Measurements from ENCODE around the gene PLCXD3. TPM values are rescaled to one million over a fixed set of nuclear protein-coding genes. Genes with fewer than 3 reads are reported as not detected.

PLCXD3 gene
- total RNA-seq, 1 donor from 2014 or later = 7.2 TPM

- TF ChIP-seq CTCF (IDR thresholded peaks at IDR 0.05) = no peak
- no peak overlapping the region for H3K27ac ChIP-seq
- H3K4me3 ChIP-seq = no peak overlapping the region
- no peaks in the 10 kb centered on the region for H3K4me1 ChIP-seq
- intact Hi-C loops (cut with DNase I) = no loop called here
- H3K36me3 ChIP-seq = no peaks in the 10 kb centered on the region
- H3K9me3 ChIP-seq = no peaks in the 10 kb centered on the region
- DNase-seq (ENCODE audit: low spot score in 2 of 2) = no peak
- no peaks in the 10 kb centered on the region for H3K27me3 ChIP-seq
These were observed 139.9 kb downstream of the PLCXD3 start for GRCh38 chr5:41370482-41370881.

DNA sequence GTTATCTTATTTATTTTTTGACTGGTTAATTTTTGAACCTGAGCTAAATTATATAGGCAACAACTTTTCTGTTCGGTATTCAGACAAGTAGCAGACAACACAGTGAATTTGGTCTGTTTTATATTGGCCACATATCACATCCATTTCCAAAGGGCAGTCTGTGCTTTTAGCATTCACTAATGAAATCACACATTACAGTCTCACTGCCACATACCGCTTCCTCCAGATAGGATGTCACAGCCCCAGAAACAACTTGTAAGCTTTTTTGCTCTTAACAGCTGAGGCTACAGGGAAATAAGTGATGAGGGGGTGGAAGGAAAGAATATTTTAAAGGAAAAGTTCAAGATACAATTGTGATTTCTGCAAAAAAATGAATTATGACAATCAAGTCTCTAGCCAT lies 140.6 kb downstream of the PLCXD3 start:
- Histone ChIP-seq H3K9me3 (no peaks in the 10 kb centered on the region), H3K4me3 (no peak overlapping the region), H3K27ac (no peak overlapping the region), H3K4me1 (no peaks in the 10 kb centered on the region), H3K36me3 (no peaks in the 10 kb centered on the region), H3K27me3 (no peaks in the 10 kb centered on the region)
- intact Hi-C loops (cut with DNase I) = no loop called here
- no peak for TF ChIP-seq CTCF (IDR thresholded peaks at IDR 0.05)
- DNase-seq (ENCODE audit: low spot score in 2 of 2) = no peak

GRCh38 chr5:41368158-41368557 lies 142.2 kb downstream of the PLCXD3 start:
- TF ChIP-seq CTCF (IDR thresholded peaks at IDR 0.05) = no peak
- no peak overlapping the region for H3K27ac ChIP-seq
- H3K27me3 ChIP-seq = no peaks in the 10 kb centered on the region
- no peaks in the 10 kb centered on the region for H3K4me1 ChIP-seq
- H3K36me3 ChIP-seq = no peaks in the 10 kb centered on the region
- H3K4me3 ChIP-seq = no peak overlapping the region
- H3K9me3 ChIP-seq = no peaks in the 10 kb centered on the region
- intact Hi-C loops (cut with DNase I) = no loop called here
- DNase-seq (ENCODE audit: low spot score in 2 of 2) = no peak

- no peak for DNase-seq (ENCODE audit: low spot score in 2 of 2)
These were observed 145.0 kb downstream of the PLCXD3 start for GRCh38 chr5:41365369-41365768.

DNA sequence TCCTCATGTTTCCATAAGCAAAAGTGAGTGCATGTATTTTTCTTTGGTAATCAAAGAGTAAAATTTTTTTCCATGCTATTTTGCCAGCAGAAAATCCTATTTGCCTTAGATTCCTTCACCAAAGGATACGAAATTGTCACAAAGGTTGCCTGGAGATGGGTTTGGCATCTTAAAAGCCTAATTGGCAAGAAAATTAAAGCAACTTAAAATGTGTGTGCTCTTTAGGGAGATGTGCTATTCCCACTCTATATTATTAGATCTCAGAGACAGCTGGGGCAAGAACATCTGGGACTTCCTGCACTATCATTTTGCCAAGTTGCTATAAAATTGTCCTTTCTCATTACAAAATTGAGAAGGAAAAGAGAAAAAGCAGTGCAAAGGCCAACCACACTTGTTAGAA lies 146.1 kb downstream of the PLCXD3 start:
- TF ChIP-seq CTCF (IDR thresholded peaks at IDR 0.05) = no peak
- intact Hi-C loops (cut with DNase I) = no loop called here
- DNase-seq (ENCODE audit: low spot score in 2 of 2) = no peak
- H3K4me1 ChIP-seq = no peaks in the 10 kb centered on the region
- no peaks in the 10 kb centered on the region for H3K36me3 ChIP-seq
- no peaks in the 10 kb centered on the region for H3K9me3 ChIP-seq
- H3K27ac ChIP-seq = no peak overlapping the region
- H3K27me3 ChIP-seq = no peaks in the 10 kb centered on the region
- H3K4me3 ChIP-seq = no peak overlapping the region

More at GRCh38 chr5:41365369-41365768, 145.0 kb downstream of the PLCXD3 start:
- Histone ChIP-seq H3K4me1 (no peaks in the 10 kb centered on the region), H3K36me3 (no peaks in the 10 kb centered on the region), H3K27me3 (no peaks in the 10 kb centered on the region), H3K9me3 (no peaks in the 10 kb centered on the region), H3K27ac (no peak overlapping the region), H3K4me3 (no peak overlapping the region)
- TF ChIP-seq CTCF (IDR thresholded peaks at IDR 0.05) = no peak
- intact Hi-C loops (cut with DNase I) = no loop called here

DNA sequence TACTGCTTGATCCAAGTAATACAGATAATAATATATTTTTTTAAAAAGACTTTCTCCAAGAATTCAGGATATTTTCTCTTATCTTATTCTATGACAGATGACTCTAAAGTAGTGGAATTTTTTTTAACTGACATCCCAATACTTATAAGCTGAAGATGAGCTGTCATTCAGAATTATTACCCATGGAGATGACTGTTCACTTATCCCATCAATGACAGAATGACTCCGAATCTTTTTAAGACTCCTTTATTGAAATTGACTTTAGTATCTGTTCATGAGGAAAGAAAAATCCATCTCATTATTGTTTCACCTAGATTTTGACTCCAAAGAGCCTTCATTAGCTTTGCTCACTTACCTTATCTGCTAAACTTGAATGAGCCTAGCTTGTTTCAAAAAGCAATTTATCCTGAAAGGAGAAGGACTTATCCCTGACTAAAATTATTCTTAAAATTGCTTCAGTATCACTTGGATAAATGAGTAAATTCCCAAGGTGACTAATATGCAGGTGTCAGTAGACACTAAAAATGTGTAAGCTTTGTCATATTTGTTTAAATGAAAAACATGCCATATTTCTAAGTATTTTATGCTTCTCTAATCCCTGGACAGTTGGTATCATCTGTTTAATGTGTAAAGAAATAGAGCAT lies 146.9 kb downstream of the PLCXD3 start:
- no peaks in the 10 kb centered on the region for H3K36me3 ChIP-seq
- no peak overlapping the region for H3K27ac ChIP-seq
- no peaks in the 10 kb centered on the region for H3K9me3 ChIP-seq
- no peaks in the 10 kb centered on the region for H3K4me1 ChIP-seq
- no peaks in the 10 kb centered on the region for H3K27me3 ChIP-seq
- H3K4me3 ChIP-seq = no peak overlapping the region
- no peak for TF ChIP-seq CTCF (IDR thresholded peaks at IDR 0.05)
- no peak for DNase-seq (ENCODE audit: low spot score in 2 of 2)
- intact Hi-C loops (cut with DNase I) = no loop called here

All from ascending aorta (tissue), 2 donors.